Ishikawa (cell line): ENCODE results near the gene CST6.

Experiments
- EGR1 ChIP-seq: IDR thresholded peaks from 2 replicates; pipeline ENCODE4 v1.6.1; 2012
- EP300 ChIP-seq: IDR thresholded peaks from 2 replicates; pipeline ENCODE4 v1.6.1; 2012; ENCODE audit warnings: borderline replicate concordance
- FOXM1 ChIP-seq: IDR thresholded peaks from 2 replicates; pipeline ENCODE4 v1.6.1; 2012; ENCODE audit warnings: low read depth, borderline replicate concordance
- RAD21 ChIP-seq: IDR thresholded peaks from 2 replicates; pipeline ENCODE4 v1.6.1; 2012; ENCODE audit warnings: low read depth
- TAF1 ChIP-seq: IDR thresholded peaks from 2 replicates; pipeline ENCODE4 v1.6.1; 2012; ENCODE audit warnings: low read depth, mild to moderate bottlenecking
- YY1 ChIP-seq: IDR thresholded peaks from 2 replicates; pipeline ENCODE4 v1.6.1; 2012; ENCODE audit warnings: low read depth
- TF ChIP-seq, protein P1 (sequence below): IDR thresholded peaks from 2 replicates; pipeline ENCODE4 v1.6.1; 2012; ENCODE audit warnings: low read depth, mild to moderate bottlenecking
- TF ChIP-seq, protein P2 (sequence below): IDR thresholded peaks from 2 replicates; pipeline ENCODE4 v1.6.1; 2012

DNA sequence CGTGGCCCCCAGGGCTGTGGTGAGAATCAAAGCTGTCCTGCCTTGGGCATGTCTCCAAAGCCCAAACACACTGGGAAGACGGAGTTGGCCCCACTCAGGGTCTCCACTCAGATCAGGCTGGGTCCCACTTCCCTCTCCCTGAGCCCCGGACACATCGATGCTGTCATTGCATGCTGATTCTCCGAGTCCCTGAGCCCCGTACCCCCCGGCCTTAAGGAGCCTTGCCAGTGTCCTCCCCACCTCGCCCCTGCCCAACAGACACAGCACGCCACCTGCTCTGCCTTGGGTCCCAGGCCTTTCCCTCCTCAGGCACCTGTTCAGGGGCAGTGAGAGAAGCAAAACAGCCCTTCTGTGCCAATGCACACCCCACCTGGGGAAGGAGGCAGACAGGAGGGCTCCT, 24.5 kb upstream of the CST6 start:
- TF ChIP-seq, protein P1, sequence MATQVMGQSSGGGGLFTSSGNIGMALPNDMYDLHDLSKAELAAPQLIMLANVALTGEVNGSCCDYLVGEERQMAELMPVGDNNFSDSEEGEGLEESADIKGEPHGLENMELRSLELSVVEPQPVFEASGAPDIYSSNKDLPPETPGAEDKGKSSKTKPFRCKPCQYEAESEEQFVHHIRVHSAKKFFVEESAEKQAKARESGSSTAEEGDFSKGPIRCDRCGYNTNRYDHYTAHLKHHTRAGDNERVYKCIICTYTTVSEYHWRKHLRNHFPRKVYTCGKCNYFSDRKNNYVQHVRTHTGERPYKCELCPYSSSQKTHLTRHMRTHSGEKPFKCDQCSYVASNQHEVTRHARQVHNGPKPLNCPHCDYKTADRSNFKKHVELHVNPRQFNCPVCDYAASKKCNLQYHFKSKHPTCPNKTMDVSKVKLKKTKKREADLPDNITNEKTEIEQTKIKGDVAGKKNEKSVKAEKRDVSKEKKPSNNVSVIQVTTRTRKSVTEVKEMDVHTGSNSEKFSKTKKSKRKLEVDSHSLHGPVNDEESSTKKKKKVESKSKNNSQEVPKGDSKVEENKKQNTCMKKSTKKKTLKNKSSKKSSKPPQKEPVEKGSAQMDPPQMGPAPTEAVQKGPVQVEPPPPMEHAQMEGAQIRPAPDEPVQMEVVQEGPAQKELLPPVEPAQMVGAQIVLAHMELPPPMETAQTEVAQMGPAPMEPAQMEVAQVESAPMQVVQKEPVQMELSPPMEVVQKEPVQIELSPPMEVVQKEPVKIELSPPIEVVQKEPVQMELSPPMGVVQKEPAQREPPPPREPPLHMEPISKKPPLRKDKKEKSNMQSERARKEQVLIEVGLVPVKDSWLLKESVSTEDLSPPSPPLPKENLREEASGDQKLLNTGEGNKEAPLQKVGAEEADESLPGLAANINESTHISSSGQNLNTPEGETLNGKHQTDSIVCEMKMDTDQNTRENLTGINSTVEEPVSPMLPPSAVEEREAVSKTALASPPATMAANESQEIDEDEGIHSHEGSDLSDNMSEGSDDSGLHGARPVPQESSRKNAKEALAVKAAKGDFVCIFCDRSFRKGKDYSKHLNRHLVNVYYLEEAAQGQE, result no peak
- TF ChIP-seq, protein P2, sequence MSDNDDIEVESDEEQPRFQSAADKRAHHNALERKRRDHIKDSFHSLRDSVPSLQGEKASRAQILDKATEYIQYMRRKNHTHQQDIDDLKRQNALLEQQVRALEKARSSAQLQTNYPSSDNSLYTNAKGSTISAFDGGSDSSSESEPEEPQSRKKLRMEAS, result no peak
- no peak for TF ChIP-seq YY1
- no peak for TF ChIP-seq EGR1
- TF ChIP-seq TAF1, result no peak
- TF ChIP-seq EP300, result no peak
- no peak for TF ChIP-seq RAD21
- no peak for TF ChIP-seq FOXM1
